SK-N-SH treated with all-trans-retinoic acid at 6 μM for 48 hours (cell line): Measurements from ENCODE around the gene CDS1.

Experiments
- ATAC-seq: fragments of 200-7000 bp; cut with Tn5 transposase; 3 replicates; pipeline ENCODE4 v1.9.1; 2020; ENCODE audit warnings: mild to moderate bottlenecking, moderate library complexity
- ARNTL ChIP-seq: fragments of 450-650 bp; formaldehyde crosslinking; IDR thresholded peaks from 2 replicates; pipeline ENCODE4 v1.5.0; 2020; ENCODE audit warnings: low read depth, mild to moderate bottlenecking, moderate library complexity, borderline replicate concordance
- BACH2 ChIP-seq: fragments of 250-450 bp; sonication (Bioruptor Pico); IDR thresholded peaks from 2 replicates; pipeline ENCODE4 v1.9.0; 2021; ENCODE audit warnings: mild to moderate bottlenecking, borderline replicate concordance
- CSDC2 ChIP-seq: fragments of 250-450 bp; sonication (Bioruptor Pico); IDR thresholded peaks from 2 replicates; pipeline ENCODE4 v1.5.0; 2020; ENCODE audit warnings: mild to moderate bottlenecking, moderate library complexity
- CSRNP3 ChIP-seq: fragments of 250-450 bp; sonication (Bioruptor Pico); IDR thresholded peaks from 2 replicates; pipeline ENCODE4 v1.5.1; 2021; ENCODE audit warnings: mild to moderate bottlenecking, moderate library complexity
- ESRRG ChIP-seq: fragments of 250-450 bp; sonication (Bioruptor Pico); IDR thresholded peaks from 2 replicates; pipeline ENCODE4 v1.6.1; 2021; ENCODE audit warnings: mild to moderate bottlenecking
- GLIS3 ChIP-seq: fragments of 250-450 bp; sonication (Bioruptor Pico); IDR thresholded peaks from 2 replicates; pipeline ENCODE4 v1.5.0; 2020; ENCODE audit warnings: mild to moderate bottlenecking, moderate library complexity
- ISL1 ChIP-seq: fragments of 250-450 bp; sonication (Bioruptor Pico); IDR thresholded peaks from 2 replicates; pipeline ENCODE4 v2.1.2; 2022; ENCODE audit warnings: mild to moderate bottlenecking, moderate library complexity
- OSR1 ChIP-seq: fragments of 250-450 bp; sonication (Bioruptor Pico); IDR thresholded peaks from 2 replicates; pipeline ENCODE4 v1.8.0; 2022; ENCODE audit warnings: moderate library complexity, mild to moderate bottlenecking, inconsistent platforms
- PPARA ChIP-seq: fragments of 250-450 bp; sonication (Bioruptor Pico); IDR thresholded peaks from 2 replicates; pipeline ENCODE4 v1.5.0; 2020; ENCODE audit warnings: mild to moderate bottlenecking, borderline replicate concordance
- RARB ChIP-seq: fragments of 250-450 bp; sonication (Bioruptor Pico); IDR thresholded peaks from 2 replicates; pipeline ENCODE4 v1.8.0; 2021; ENCODE audit warnings: mild to moderate bottlenecking, moderate library complexity
- SNAI2 ChIP-seq: fragments of 250-450 bp; sonication (Bioruptor Pico); IDR thresholded peaks from 2 replicates; pipeline ENCODE4 v1.5.0; 2020; ENCODE audit warnings: mild to moderate bottlenecking, moderate library complexity
- TCF4 ChIP-seq: fragments of 250-450 bp; sonication (Bioruptor Pico); IDR thresholded peaks from 2 replicates; pipeline ENCODE4 v1.8.0; 2021; ENCODE audit warnings: mild to moderate bottlenecking, moderate library complexity, borderline replicate concordance
- TOX ChIP-seq: fragments of 250-450 bp; sonication (Bioruptor Pico); IDR thresholded peaks from 2 replicates; pipeline ENCODE4 v1.8.0; 2021; ENCODE audit warnings: mild to moderate bottlenecking, moderate library complexity, borderline replicate concordance
- TSHZ2 ChIP-seq: fragments of 250-450 bp; sonication (Bioruptor Pico); IDR thresholded peaks from 2 replicates; pipeline ENCODE4 v1.5.0; 2020; ENCODE audit warnings: mild to moderate bottlenecking, moderate library complexity
- ZC3H10 ChIP-seq: fragments of 250-450 bp; sonication (Bioruptor Pico); IDR thresholded peaks from 2 replicates; pipeline ENCODE4 v1.5.1; 2021; ENCODE audit warnings: mild to moderate bottlenecking, moderate library complexity
- ZFP30 ChIP-seq: fragments of 450-650 bp; formaldehyde crosslinking; IDR thresholded peaks from 2 replicates; pipeline ENCODE4 v1.5.0; 2022; ENCODE audit warnings: mild to moderate bottlenecking, moderate library complexity
- ZNF565 ChIP-seq: fragments of 450-650 bp; formaldehyde crosslinking; conservative IDR thresholded peaks from 2 replicates; pipeline ENCODE4 v1.5.0; 2020; ENCODE audit warnings: low read depth, mild to moderate bottlenecking, moderate library complexity
- ZNF70 ChIP-seq: fragments of 450-650 bp; formaldehyde crosslinking; IDR thresholded peaks from 2 replicates; pipeline ENCODE4 v1.5.0; 2020; ENCODE audit warnings: mild to moderate bottlenecking, moderate library complexity
- ZNF8 ChIP-seq: fragments of 450-650 bp; formaldehyde crosslinking; IDR thresholded peaks from 2 replicates; pipeline ENCODE4 v1.5.0; 2020; ENCODE audit warnings: mild to moderate bottlenecking, moderate library complexity
- TF ChIP-seq, protein P1 (sequence below): fragments of 250-450 bp; sonication (Bioruptor Pico); IDR thresholded peaks from 2 replicates; pipeline ENCODE4 v1.5.1; 2020; ENCODE audit warnings: low read depth, mild to moderate bottlenecking, moderate library complexity
- TF ChIP-seq, protein P2 (sequence below): fragments of 250-450 bp; sonication (Bioruptor Pico); IDR thresholded peaks from 2 replicates; pipeline ENCODE4 v1.8.0; 2020; ENCODE audit warnings: mild to moderate bottlenecking, moderate library complexity, borderline replicate concordance

Gene CDS1

GRCh38 chr4:84689197-84689596 is 106.3 kb downstream of the CDS1 start:
- TF ChIP-seq, protein P1, sequence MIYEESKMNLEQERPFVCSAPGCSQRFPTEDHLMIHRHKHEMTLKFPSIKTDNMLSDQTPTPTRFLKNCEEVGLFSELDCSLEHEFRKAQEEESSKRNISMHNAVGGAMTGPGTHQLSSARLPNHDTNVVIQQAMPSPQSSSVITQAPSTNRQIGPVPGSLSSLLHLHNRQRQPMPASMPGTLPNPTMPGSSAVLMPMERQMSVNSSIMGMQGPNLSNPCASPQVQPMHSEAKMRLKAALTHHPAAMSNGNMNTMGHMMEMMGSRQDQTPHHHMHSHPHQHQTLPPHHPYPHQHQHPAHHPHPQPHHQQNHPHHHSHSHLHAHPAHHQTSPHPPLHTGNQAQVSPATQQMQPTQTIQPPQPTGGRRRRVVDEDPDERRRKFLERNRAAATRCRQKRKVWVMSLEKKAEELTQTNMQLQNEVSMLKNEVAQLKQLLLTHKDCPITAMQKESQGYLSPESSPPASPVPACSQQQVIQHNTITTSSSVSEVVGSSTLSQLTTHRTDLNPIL: no peak
- TF ChIP-seq SNAI2 (CRISPR knock-in tag) (no peak), ZNF70 (CRISPR knock-in tag) (no peak), TCF4 (no peak), ZC3H10 (CRISPR knock-in tag) (no peak), BACH2 (CRISPR knock-in tag) (no peak), TOX (CRISPR knock-in tag) (no peak), PPARA (CRISPR knock-in tag) (no peak), ESRRG (CRISPR knock-in tag) (no peak), TSHZ2 (CRISPR knock-in tag) (no peak), ISL1 (no peak), CSDC2 (no peak), ZNF565 (no peak), GLIS3 (CRISPR knock-in tag) (no peak), RARB (no peak), CSRNP3 (CRISPR knock-in tag) (no peak), ZFP30 (no peak)
- TF ChIP-seq, protein P2, sequence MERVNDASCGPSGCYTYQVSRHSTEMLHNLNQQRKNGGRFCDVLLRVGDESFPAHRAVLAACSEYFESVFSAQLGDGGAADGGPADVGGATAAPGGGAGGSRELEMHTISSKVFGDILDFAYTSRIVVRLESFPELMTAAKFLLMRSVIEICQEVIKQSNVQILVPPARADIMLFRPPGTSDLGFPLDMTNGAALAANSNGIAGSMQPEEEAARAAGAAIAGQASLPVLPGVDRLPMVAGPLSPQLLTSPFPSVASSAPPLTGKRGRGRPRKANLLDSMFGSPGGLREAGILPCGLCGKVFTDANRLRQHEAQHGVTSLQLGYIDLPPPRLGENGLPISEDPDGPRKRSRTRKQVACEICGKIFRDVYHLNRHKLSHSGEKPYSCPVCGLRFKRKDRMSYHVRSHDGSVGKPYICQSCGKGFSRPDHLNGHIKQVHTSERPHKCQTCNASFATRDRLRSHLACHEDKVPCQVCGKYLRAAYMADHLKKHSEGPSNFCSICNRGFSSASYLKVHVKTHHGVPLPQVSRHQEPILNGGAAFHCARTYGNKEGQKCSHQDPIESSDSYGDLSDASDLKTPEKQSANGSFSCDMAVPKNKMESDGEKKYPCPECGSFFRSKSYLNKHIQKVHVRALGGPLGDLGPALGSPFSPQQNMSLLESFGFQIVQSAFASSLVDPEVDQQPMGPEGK (CRISPR knock-in tag): no peak
- TF ChIP-seq, all 23 proteins: peak for 0
- ATAC-seq: no peak

GRCh38 chr4:84690481-84690880 is 107.6 kb downstream of the CDS1 start:
- no peak for ATAC-seq
- TF ChIP-seq ISL1: no peak
- TF ChIP-seq ZNF8: no peak
- TF ChIP-seq TSHZ2 (CRISPR knock-in tag): no peak
- TF ChIP-seq, protein P1: no peak
- TF ChIP-seq PPARA (CRISPR knock-in tag): no peak
- TF ChIP-seq ARNTL (CRISPR knock-in tag): no peak
- no peak for TF ChIP-seq ZFP30
- TF ChIP-seq BACH2 (CRISPR knock-in tag): no peak
- TF ChIP-seq OSR1 (CRISPR knock-in tag): no peak
- TF ChIP-seq ZNF565: no peak
- no peak for TF ChIP-seq GLIS3 (CRISPR knock-in tag)
- TF ChIP-seq, all 23 proteins: peak for 0
